ENCODE data around the gene STRAP. TPM values are rescaled to one million over a fixed set of nuclear protein-coding genes. Genes with fewer than 3 reads are reported as not detected.

STRAP gene
- 82.1 and 133 TPM in 2 replicates for total RNA-seq (2012; rRNA removed)
- polyA plus RNA-seq (2012; rRNA removed) = 91.0 and 98.1 TPM in 2 replicates
- polyA plus RNA-seq (2012; cell fraction: cytosol; rRNA removed) = 53.4 and 67.4 TPM in 2 replicates
- polyA plus RNA-seq (2012; cell fraction: nucleus; rRNA removed; ENCODE audit: low replicate concordance) = 31.4 and 54.0 TPM in 2 replicates
- Bru-seq, nascent RNA = percentile 97 among the genes with signal in this experiment
- percentile 93 among the genes with signal in this experiment for BruChase-seq, experiment 1, labeled RNA remaining after a 6-hour chase
- BruChase-seq, experiment 2, labeled RNA remaining after a 2-hour chase = percentile 91 among the genes with signal in this experiment
- long read RNA-seq, transcript STRAP-206 (9 exons, 1,698 nt) = minor isoform, 31 of 378 reads
- long read RNA-seq, transcript STRAP-202 (10 exons, 1,866 nt) = major isoform, 325 of 378 reads
- long read RNA-seq, partial matches to known transcripts = 2 of 378 reads
- long read RNA-seq, other reads (novel, unspliced or antisense) = 20 of 378 reads

GRCh38 chr12:15882118-15882971, at the start of gene STRAP:
TSS of gene STRAP (plus strand) at chr12:15882387. CDS start at chr12:15882708, 321 bp downstream.
- in situ Hi-C loops (cut with MboI; ENCODE audit: low sequenced_read_pairs) = loop anchor here (25.0 kb wide), 1 partner anchor 1095 kb away; no protein-coding TSS in a partner anchor
- DNase-seq (peak; percentile 97), ATAC-seq (ENCODE audit: low read depth) (peak; percentile 96)
- H4K5ac ChIP-seq (ENCODE audit: low read depth, low read length) = peak within 1 kb of the TSS; percentile 62
- H3K4me2 ChIP-seq (ENCODE audit: low read depth, low read length) = peak within 1 kb of the TSS; percentile 100
- H3K27ac ChIP-seq (ENCODE audit: insufficient read depth, low read length) = peak within 1 kb of the TSS; percentile 97
- WGBS, 2 experiments (ENCODE audit: extremely low coverage in 2 of 2, insufficient read length in 1 of 2) = 0% methylated on average over 28 of the region's 63 CpGs; no CpG with 5 or more reads in 1 of the 2 experiments
- H3K23ac ChIP-seq (ENCODE audit: low read depth, low read length) = peak within 1 kb of the TSS; percentile 80
- H2BK15ac ChIP-seq (ENCODE audit: low read depth, low read length) = peak within 1 kb of the TSS; percentile 21; the same call in 1 of the 3 replicates
- H3K79me1 ChIP-seq (ENCODE audit: low read depth in 1 of 2, low read length in 2 of 2) = peaks cover 6 to 22% of the 10 kb centered on the region in 2 experiments; a peak in 3 of 4 replicates
- peak within 1 kb of the TSS; percentile 85 for H2AK5ac ChIP-seq (ENCODE audit: low read depth, low read length)
- H3K4me3 ChIP-seq (ENCODE audit: insufficient read depth, low read depth, low read length) = peak within 1 kb of the TSS; percentile 84
- peaks cover 9% of the 10 kb centered on the region for H3K4me1 ChIP-seq (ENCODE audit: control insufficient read depth, insufficient read depth, low read length)
- dilution Hi-C loops (cut with HindIII; ENCODE audit: low sequenced_read_pairs, unreplicated experiment) = no loop called here
- H3K14ac ChIP-seq (replicated peaks; ENCODE audit: low read depth, low read length) = peak within 1 kb of the TSS; percentile 97
- no peak within 1 kb of the TSS for H2BK20ac ChIP-seq (ENCODE audit: low read depth, low read length)
- CTCF ChIA-PET = no interaction called here
- H3K56ac ChIP-seq (ENCODE audit: extremely low read depth, insufficient read depth, low read length) = peak within 1 kb of the TSS; percentile 82
- H4K20me1 ChIP-seq (ENCODE audit: insufficient read depth, low read length) = peaks cover 46% of the 10 kb centered on the region
- POLR2A ChIA-PET (ENCODE audit: unreplicated experiment) = interaction anchor here (0.6 kb wide), 1 partner anchor 46 kb away, joined by 3 read pairs; no protein-coding TSS in a partner anchor
- H2AFZ ChIP-seq (replicated peaks; ENCODE audit: low read length, poor library complexity) = peak within 1 kb of the TSS; percentile 99
- peak within 1 kb of the TSS; percentile 96 for H3K9ac ChIP-seq (ENCODE audit: low read depth, low read length)
- H4K91ac ChIP-seq (ENCODE audit: insufficient read depth, low read depth, low read length) = peak within 1 kb of the TSS; percentile 82
- peak within 1 kb of the TSS; percentile 91 for H2AK9ac ChIP-seq (replicated peaks; ENCODE audit: low read depth, low read length, poor library complexity)
- H3K18ac ChIP-seq (ENCODE audit: low read depth, low read length) = peak within 1 kb of the TSS; percentile 72
- no peaks in the 10 kb centered on the region for H3K27me3 ChIP-seq (ENCODE audit: control insufficient read depth, insufficient read depth, low read length)
- peak within 1 kb of the TSS; percentile 94 for H3K4ac ChIP-seq (ENCODE audit: low read depth, low read length)
- no peak for TF ChIP-seq MAFK (IDR thresholded peaks at IDR 0.05; ENCODE audit: low read depth, low read length)
- TF ChIP-seq ELK1 (IDR thresholded peaks at IDR 0.05; ENCODE audit: borderline replicate concordance, low read depth, low read length) = no peak
- TF ChIP-seq NFE2L2 (IDR thresholded peaks at IDR 0.05; ENCODE audit: low read depth, low read length) = 0 out of 2 replicates have a peak, but pooled peaks have one; percentile 15
- 0 out of 2 replicates have a peak, but pooled peaks have one; percentile 9 for TF ChIP-seq MXI1 (IDR thresholded peaks at IDR 0.05; ENCODE audit: borderline replicate concordance, low read depth, low read length)
- TF ChIP-seq BHLHE40 (IDR thresholded peaks at IDR 0.05; ENCODE audit: low read depth, low read length) = peak; percentile 19; the same call in 1 of the 2 replicates
- TF ChIP-seq USF2 (IDR thresholded peaks at IDR 0.05; ENCODE audit: low read depth, low read length) = 0 out of 2 replicates have a peak, but pooled peaks have one; percentile 1
- peak; percentile 95 for TF ChIP-seq POLR2A (IDR thresholded peaks at IDR 0.05; ENCODE audit: low read depth, low read length)
- TF ChIP-seq CEBPB (IDR thresholded peaks at IDR 0.05; ENCODE audit: low read depth, low read length) = 0 out of 2 replicates have a peak, but pooled peaks have one; percentile 6
- no peak for TF ChIP-seq FOS (IDR thresholded peaks at IDR 0.05; ENCODE audit: low read depth, low read length)
- TF ChIP-seq MAZ (IDR thresholded peaks at IDR 0.05; ENCODE audit: borderline replicate concordance, low read depth, low read length) = peak; percentile 62; the same call in 1 of the 2 replicates
- TF ChIP-seq CHD1 (IDR thresholded peaks at IDR 0.05; ENCODE audit: low read depth, low read length) = 0 out of 2 replicates have a peak, but pooled peaks have one; percentile 85
- peak within 1 kb of the TSS; percentile 92 for H2BK5ac ChIP-seq (ENCODE audit: low read depth, low read length, poor library complexity, severe bottlenecking)
- no peaks in the 10 kb centered on the region; the same call in 1 of the 2 replicates for H3K9me1 ChIP-seq (ENCODE audit: insufficient read depth, low read length)
- H2BK120ac ChIP-seq (ENCODE audit: low read depth, low read length) = peak within 1 kb of the TSS; percentile 70
- BruUV-seq (replicated peaks) = TSS peak; percentile 42
- H4K8ac ChIP-seq (ENCODE audit: low read depth in 2 of 2, low read length in 2 of 2) = peak within 1 kb of the TSS; percentile 93 to 99
- no peaks in the 10 kb centered on the region for H3K9me3 ChIP-seq (ENCODE audit: control insufficient read depth, insufficient read depth, low read length)
- H3K36me3 ChIP-seq (ENCODE audit: control insufficient read depth, insufficient read depth, low read length) = peaks cover 7% of the 10 kb centered on the region
- intact Hi-C loops (cut with micrococcal nuclease) = no loop called here

Measured in IMR-90 (cell line).